HepG2 (cell line): ENCODE data around the gene IER2. TPM values are rescaled to one million over a fixed set of nuclear protein-coding genes. Genes with fewer than 3 reads are reported as not detected.

ENCODE experiments used
- BRCA1 ChIP-seq: sonication (generic); formaldehyde crosslinking; IDR thresholded peaks from 2 replicates; pipeline ENCODE4 v1.4.0; 2020; ENCODE audit warnings: missing genetic modification reagents
- EHMT2 ChIP-seq: fragments of 200-600 bp; sonication (generic); IDR thresholded peaks from 2 replicates; pipeline ENCODE4 v1.7.0; 2017; ENCODE audit warnings: antibody characterized with exemption, low read depth, low read length, borderline replicate concordance
- FOXO1 ChIP-seq: sonication (generic); formaldehyde crosslinking; IDR thresholded peaks from 2 replicates; pipeline ENCODE4 v1.4.0; 2020; ENCODE audit warnings: missing genetic modification reagents
- MZF1 ChIP-seq: sonication (generic); formaldehyde crosslinking; IDR thresholded peaks from 2 replicates; pipeline ENCODE4 v1.8.1; 2023; ENCODE audit warnings: mild to moderate bottlenecking, missing genetic modification reagents, borderline replicate concordance
- NFYC ChIP-seq: IDR thresholded peaks from 2 replicates; pipeline ENCODE4 v1.6.1; 2016; ENCODE audit warnings: missing genetic modification reagents, missing compliant biosample characterization
- NONO ChIP-seq, 2 experiments: fragments of 450-650 bp in 1 of 2; sonication (generic) in 1 of 2; formaldehyde crosslinking in 1 of 2; IDR thresholded peaks in 1 of 2; conservative IDR thresholded peaks in 1 of 2; 2 replicates each; pipeline versions ENCODE4 v1.6.1 to v1.8.0; 2017 to 2022; ENCODE audit warnings: mild to moderate bottlenecking in 1 of 2, missing genetic modification reagents in 1 of 2, moderate library complexity in 1 of 2
- TGIF2 ChIP-seq: IDR thresholded peaks from 2 replicates; pipeline ENCODE4 v1.6.1; 2016; ENCODE audit warnings: control low read depth, missing compliant biosample characterization
- XBP1 ChIP-seq: sonication (generic); formaldehyde crosslinking; IDR thresholded peaks from 2 replicates; pipeline ENCODE4 v1.5.0; 2020; ENCODE audit warnings: missing genetic modification reagents
- ZMYM3 ChIP-seq: sonication (generic); formaldehyde crosslinking; IDR thresholded peaks from 2 replicates; pipeline ENCODE4 v1.5.1; 2020; ENCODE audit warnings: mild to moderate bottlenecking, missing genetic modification reagents
- ZNF17 ChIP-seq: sonication (generic); formaldehyde crosslinking; IDR thresholded peaks from 2 replicates; pipeline ENCODE4 v1.5.0; 2020; ENCODE audit warnings: mild to moderate bottlenecking, missing genetic modification reagents
- ZNF256 ChIP-seq: sonication (generic); formaldehyde crosslinking; conservative IDR thresholded peaks from 2 replicates; pipeline ENCODE4 v1.4.0; 2020; ENCODE audit warnings: missing genetic modification reagents
- ZNF430 ChIP-seq: sonication (generic); formaldehyde crosslinking; IDR thresholded peaks from 2 replicates; pipeline ENCODE4 v1.9.0; 2021; ENCODE audit warnings: mild to moderate bottlenecking, missing genetic modification reagents
- ZNF747 ChIP-seq: sonication (generic); formaldehyde crosslinking; IDR thresholded peaks from 2 replicates; pipeline ENCODE4 v1.8.1; 2023; ENCODE audit warnings: missing genetic modification reagents, mild to moderate bottlenecking, borderline replicate concordance
- ZNF83 ChIP-seq: sonication (generic); formaldehyde crosslinking; IDR thresholded peaks from 2 replicates; pipeline ENCODE4 v1.4.0; 2020; ENCODE audit warnings: missing genetic modification reagents, mild to moderate bottlenecking, borderline replicate concordance
- polyA plus RNA-seq, 8 experiments: library from polyadenylated mRNA; depleted of rRNA in 3 of 8; stranded (reverse) in 7 of 8; unstranded in 1 of 8; fragments of >200 nt; fragmentation: Illumina TruSeq in 4 of 8; extraction: Trizol in 4 of 8; gene quantifications; 2 replicates each; pipeline versions ENCODE4 v1.2.1 to v1.2.3, GENCODE V29; 2011 to 2016; ENCODE audit warnings: low read depth in 4 of 8, missing spikeins in 1 of 8, mixed read lengths in 1 of 8; ENCODE audit not compliant: insufficient read depth in 1 of 8
- total RNA-seq, 5 experiments: library from RNA; depleted of rRNA; stranded (reverse); fragments of >200 nt; fragmentation: Illumina TruSeq; extraction: Trizol; gene quantifications; 2 replicates each; pipeline ENCODE4 v1.2.3, GENCODE V29; 2016; ENCODE audit warnings: low read depth in 1 of 5
- TF ChIP-seq, protein P1 (sequence below): sonication (generic); formaldehyde crosslinking; IDR thresholded peaks from 2 replicates; pipeline ENCODE4 v1.9.0; 2021; ENCODE audit warnings: mild to moderate bottlenecking, missing genetic modification reagents
- TF ChIP-seq, protein P2 (sequence below): sonication (generic); formaldehyde crosslinking; IDR thresholded peaks from 2 replicates; pipeline ENCODE4 v1.8.1; 2023; ENCODE audit warnings: mild to moderate bottlenecking, missing genetic modification reagents
- TF ChIP-seq, protein P3 (sequence below): sonication (generic); formaldehyde crosslinking; IDR thresholded peaks from 2 replicates; pipeline ENCODE4 v1.5.0; 2020; ENCODE audit warnings: missing genetic modification reagents
- TF ChIP-seq, protein P4 (sequence below): sonication (generic); formaldehyde crosslinking; IDR thresholded peaks from 2 replicates; pipeline ENCODE4 v1.8.0; 2022; ENCODE audit warnings: missing genetic modification reagents, mild to moderate bottlenecking, moderate library complexity, borderline replicate concordance

IER2 gene
- total and polyA plus RNA-seq, 2 of the 13 experiments (the other 11 are each of a cell fraction or from before 2014, with no cell fraction given) = 10.1 to 14.3 TPM

DNA sequence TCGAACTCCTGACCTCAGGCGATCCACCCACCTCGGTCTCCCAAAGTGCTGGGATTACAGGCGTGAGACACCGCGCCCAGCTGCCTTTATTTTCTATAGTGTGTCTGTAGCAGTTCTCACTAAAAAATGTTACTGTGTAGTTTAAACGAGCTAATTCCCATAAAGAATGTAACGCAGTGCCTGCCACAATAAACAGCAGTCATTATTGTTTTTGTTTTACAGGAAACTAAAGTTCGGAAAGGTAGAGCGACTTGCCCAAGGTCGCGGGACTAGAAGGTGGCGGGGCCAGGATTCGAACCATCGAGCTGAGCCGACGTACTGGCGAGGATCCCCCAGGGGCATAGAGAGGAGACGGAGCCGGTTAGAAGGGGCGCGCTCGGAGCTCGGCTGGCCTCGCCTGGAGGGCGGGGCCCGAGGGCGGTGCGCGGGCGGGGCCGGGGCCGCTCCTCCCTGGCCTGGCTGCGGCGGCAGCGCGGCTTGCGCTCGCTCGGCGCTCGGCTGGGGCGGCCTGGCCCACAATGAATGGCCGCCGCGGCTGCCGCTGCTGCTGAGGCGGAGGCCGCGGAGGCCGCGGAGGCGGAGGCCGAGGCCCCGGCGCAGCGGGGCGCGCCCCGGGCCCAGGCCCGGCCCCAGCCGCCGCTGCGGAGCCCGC, 32.3 kb upstream of the IER2 start, which contains the start of gene NACC1 (continued):
- TF ChIP-seq, protein P1, sequence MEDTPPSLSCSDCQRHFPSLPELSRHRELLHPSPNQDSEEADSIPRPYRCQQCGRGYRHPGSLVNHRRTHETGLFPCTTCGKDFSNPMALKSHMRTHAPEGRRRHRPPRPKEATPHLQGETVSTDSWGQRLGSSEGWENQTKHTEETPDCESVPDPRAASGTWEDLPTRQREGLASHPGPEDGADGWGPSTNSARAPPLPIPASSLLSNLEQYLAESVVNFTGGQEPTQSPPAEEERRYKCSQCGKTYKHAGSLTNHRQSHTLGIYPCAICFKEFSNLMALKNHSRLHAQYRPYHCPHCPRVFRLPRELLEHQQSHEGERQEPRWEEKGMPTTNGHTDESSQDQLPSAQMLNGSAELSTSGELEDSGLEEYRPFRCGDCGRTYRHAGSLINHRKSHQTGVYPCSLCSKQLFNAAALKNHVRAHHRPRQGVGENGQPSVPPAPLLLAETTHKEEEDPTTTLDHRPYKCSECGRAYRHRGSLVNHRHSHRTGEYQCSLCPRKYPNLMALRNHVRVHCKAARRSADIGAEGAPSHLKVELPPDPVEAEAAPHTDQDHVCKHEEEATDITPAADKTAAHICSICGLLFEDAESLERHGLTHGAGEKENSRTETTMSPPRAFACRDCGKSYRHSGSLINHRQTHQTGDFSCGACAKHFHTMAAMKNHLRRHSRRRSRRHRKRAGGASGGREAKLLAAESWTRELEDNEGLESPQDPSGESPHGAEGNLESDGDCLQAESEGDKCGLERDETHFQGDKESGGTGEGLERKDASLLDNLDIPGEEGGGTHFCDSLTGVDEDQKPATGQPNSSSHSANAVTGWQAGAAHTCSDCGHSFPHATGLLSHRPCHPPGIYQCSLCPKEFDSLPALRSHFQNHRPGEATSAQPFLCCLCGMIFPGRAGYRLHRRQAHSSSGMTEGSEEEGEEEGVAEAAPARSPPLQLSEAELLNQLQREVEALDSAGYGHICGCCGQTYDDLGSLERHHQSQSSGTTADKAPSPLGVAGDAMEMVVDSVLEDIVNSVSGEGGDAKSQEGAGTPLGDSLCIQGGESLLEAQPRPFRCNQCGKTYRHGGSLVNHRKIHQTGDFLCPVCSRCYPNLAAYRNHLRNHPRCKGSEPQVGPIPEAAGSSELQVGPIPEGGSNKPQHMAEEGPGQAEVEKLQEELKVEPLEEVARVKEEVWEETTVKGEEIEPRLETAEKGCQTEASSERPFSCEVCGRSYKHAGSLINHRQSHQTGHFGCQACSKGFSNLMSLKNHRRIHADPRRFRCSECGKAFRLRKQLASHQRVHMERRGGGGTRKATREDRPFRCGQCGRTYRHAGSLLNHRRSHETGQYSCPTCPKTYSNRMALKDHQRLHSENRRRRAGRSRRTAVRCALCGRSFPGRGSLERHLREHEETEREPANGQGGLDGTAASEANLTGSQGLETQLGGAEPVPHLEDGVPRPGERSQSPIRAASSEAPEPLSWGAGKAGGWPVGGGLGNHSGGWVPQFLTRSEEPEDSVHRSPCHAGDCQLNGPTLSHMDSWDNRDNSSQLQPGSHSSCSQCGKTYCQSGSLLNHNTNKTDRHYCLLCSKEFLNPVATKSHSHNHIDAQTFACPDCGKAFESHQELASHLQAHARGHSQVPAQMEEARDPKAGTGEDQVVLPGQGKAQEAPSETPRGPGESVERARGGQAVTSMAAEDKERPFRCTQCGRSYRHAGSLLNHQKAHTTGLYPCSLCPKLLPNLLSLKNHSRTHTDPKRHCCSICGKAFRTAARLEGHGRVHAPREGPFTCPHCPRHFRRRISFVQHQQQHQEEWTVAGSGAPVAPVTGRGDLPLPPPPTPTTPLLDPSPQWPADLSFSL (CRISPR knock-in tag) = no peak
- TF ChIP-seq MZF1 = no peak
- TF ChIP-seq ZNF430 (CRISPR knock-in tag) = no peak
- TF ChIP-seq ZNF17 (CRISPR knock-in tag) = no peak
- TF ChIP-seq, protein P2, sequence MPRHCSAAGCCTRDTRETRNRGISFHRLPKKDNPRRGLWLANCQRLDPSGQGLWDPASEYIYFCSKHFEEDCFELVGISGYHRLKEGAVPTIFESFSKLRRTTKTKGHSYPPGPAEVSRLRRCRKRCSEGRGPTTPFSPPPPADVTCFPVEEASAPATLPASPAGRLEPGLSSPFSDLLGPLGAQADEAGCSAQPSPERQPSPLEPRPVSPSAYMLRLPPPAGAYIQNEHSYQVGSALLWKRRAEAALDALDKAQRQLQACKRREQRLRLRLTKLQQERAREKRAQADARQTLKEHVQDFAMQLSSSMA = no peak
- 0 out of 2 replicates have a peak, but pooled peaks have one; percentile 18 for TF ChIP-seq FOXO1
- TF ChIP-seq, protein P3, sequence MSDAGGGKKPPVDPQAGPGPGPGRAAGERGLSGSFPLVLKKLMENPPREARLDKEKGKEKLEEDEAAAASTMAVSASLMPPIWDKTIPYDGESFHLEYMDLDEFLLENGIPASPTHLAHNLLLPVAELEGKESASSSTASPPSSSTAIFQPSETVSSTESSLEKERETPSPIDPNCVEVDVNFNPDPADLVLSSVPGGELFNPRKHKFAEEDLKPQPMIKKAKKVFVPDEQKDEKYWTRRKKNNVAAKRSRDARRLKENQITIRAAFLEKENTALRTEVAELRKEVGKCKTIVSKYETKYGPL (CRISPR knock-in tag) = no peak
- 0 out of 2 replicates have a peak, but pooled peaks have one; percentile 13 for TF ChIP-seq TGIF2
- TF ChIP-seq ZMYM3 = peak; percentile 91; the same call in 1 of the 2 replicates
- TF ChIP-seq BRCA1 (CRISPR knock-in tag) = 0 out of 2 replicates have a peak, but pooled peaks have one; percentile 21
- TF ChIP-seq ZNF83 (CRISPR knock-in tag) = no peak
- TF ChIP-seq NONO (IDR thresholded peaks at IDR 0.05) = no peak
- 0 out of 2 replicates have a peak, but pooled peaks have one; percentile 25 for TF ChIP-seq NONO (CRISPR knock-in tag; conservative IDR thresholded peaks at IDR 0.05)
- no peak for TF ChIP-seq XBP1
- no peak for TF ChIP-seq ZNF256 (CRISPR knock-in tag)
- no peak for TF ChIP-seq NFYC
- TF ChIP-seq ZNF747 (CRISPR knock-in tag) = no peak
- TF ChIP-seq, protein P4, sequence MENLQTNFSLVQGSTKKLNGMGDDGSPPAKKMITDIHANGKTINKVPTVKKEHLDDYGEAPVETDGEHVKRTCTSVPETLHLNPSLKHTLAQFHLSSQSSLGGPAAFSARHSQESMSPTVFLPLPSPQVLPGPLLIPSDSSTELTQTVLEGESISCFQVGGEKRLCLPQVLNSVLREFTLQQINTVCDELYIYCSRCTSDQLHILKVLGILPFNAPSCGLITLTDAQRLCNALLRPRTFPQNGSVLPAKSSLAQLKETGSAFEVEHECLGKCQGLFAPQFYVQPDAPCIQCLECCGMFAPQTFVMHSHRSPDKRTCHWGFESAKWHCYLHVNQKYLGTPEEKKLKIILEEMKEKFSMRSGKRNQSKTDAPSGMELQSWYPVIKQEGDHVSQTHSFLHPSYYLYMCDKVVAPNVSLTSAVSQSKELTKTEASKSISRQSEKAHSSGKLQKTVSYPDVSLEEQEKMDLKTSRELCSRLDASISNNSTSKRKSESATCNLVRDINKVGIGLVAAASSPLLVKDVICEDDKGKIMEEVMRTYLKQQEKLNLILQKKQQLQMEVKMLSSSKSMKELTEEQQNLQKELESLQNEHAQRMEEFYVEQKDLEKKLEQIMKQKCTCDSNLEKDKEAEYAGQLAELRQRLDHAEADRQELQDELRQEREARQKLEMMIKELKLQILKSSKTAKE (CRISPR knock-in tag) = no peak
- TF ChIP-seq EHMT2 = no peak
